Subcutaneous adipose tissue (tissue), 4 donors: ENCODE data around the gene EMID1. TPM values are rescaled to one million over a fixed set of nuclear protein-coding genes. Genes with fewer than 3 reads are reported as not detected.

Experiments
- total RNA-seq, 4 donors: library from RNA; depleted of rRNA; stranded (reverse); fragments of >200 nt; gene quantifications; one replicate each; pipeline ENCODE4 v1.1.0, GENCODE V29; 2016
- TF ChIP-seq, protein P1 (sequence below): fragments of 450-650 bp; IDR thresholded peaks from one replicate; pipeline ENCODE4 v1.5.1; 2016; ENCODE audit warnings: low read depth, mild to moderate bottlenecking, control low read depth, antibody characterized with exemption, moderate library complexity

EMID1 gene
- total RNA-seq, 4 donors from 2014 or later, result 0.17 to 1.3 (median 0.94) TPM; not detected in 1

DNA sequence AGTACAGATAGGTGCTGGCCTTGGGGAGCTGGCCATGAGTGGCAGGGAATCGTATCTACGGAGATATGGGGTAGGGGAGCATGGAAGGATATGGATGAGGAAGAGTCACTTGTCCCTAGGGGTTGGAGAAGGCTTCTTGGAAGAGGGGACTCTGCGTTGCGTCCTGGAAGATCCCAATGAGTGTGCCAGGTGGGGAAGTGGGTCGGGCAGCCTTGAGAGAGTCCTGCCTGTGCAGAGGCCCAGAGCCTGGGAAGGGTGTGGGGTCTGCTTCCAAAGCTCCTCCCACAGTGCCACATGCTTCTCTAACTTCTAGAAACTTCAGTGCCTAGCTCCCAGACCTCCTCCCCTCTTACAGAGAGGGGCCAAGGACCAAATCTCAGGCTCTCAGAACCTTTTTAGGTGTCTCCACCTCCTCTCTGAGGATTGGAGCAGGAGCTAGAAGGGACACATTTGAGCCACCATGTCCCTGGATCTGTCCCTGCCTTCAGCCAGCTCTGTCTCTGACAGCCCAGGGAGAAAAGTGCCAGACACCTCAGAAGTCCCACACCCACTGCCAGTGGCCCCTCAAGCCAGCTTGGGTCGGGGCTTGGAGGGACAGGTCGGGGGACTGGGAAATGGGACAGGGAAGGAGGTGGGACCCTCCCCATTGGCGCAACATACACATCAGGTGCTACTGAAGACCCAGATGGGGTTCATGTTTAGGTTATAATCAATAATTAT is 51.1 kb downstream of the EMID1 start:
- TF ChIP-seq, protein P1, sequence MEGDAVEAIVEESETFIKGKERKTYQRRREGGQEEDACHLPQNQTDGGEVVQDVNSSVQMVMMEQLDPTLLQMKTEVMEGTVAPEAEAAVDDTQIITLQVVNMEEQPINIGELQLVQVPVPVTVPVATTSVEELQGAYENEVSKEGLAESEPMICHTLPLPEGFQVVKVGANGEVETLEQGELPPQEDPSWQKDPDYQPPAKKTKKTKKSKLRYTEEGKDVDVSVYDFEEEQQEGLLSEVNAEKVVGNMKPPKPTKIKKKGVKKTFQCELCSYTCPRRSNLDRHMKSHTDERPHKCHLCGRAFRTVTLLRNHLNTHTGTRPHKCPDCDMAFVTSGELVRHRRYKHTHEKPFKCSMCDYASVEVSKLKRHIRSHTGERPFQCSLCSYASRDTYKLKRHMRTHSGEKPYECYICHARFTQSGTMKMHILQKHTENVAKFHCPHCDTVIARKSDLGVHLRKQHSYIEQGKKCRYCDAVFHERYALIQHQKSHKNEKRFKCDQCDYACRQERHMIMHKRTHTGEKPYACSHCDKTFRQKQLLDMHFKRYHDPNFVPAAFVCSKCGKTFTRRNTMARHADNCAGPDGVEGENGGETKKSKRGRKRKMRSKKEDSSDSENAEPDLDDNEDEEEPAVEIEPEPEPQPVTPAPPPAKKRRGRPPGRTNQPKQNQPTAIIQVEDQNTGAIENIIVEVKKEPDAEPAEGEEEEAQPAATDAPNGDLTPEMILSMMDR, result no peak

- TF ChIP-seq, protein P1, result no peak
These were observed 52.1 kb downstream of the EMID1 start for GRCh38 chr22:29257751-29258181.

DNA sequence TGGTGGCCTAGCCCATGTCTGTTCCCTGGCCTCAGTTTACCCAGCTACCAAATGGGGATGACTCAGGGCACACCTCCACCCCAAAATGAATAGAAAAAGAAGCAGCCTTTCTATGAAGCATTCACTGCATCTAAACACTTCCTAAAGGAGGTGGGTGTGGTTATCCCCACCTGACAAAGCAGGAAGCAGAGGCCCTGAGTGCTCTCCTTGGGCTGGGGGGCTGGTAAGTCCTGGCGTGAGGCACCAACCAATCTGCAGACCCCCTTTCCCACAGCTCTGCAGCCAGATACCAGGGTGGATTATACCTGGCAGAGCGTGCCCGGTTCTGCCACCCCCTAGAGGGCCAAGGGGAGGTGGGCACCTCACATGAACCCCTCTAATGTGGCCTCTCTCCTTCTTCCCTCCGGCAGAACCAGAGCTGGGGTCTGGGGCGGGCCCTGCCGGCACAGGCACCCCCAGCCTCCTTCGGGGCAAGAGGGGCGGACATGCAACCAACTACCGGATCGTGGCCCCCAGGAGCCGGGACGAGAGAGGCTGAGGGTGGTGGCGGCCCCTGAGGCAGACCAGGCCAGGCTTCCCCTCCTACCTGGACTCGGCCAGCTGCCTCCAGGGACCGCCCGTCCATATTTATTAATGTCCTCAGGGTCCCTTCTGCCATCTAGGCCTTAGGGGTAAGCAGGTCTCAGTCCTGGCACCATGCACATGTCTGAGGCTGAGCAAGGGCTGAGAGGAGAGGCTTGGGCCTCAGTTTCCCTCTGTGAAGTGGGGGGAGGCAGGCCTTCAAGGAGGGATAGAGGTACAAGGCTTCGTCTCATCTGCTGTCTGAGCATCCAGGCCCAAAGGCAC is 52.9 kb downstream of the EMID1 start:
- TF ChIP-seq, protein P1, result no peak

DNA sequence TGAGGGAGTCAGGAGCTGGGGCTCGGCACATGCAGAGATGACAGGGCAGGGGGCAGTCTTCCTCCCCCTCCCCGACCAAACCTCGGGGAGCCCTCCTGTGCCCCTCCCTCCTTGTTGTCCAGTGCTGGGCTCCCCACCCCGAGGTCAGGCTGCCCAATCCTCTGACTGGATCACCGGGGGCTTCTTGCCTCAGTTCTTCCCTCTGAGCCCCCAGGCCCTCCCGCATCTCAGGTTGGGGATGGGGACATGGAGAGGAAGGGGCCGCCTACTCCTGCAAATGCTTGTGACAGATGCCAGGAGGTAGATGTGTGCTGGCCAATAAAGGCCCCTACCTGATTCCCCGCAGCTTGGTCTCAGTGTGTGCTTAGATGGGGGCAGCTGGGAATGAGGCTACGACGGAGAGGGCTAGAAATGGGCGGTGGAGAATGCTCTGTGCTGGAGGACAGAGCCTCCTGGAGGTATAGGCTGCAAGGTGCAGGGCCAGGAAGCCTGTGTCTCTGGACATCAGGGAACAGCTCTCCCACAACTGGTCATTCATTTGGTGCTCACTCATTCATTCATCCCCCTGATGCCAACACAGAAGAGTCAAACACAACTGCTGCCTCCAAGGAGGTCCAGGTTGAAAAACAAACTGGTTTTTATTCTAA is 53.7 kb downstream of the EMID1 start:
- TF ChIP-seq, protein P1, result no peak

- TF ChIP-seq, protein P1, result no peak
These were observed 54.4 kb downstream of the EMID1 start for GRCh38 chr22:29260031-29260560.

DNA sequence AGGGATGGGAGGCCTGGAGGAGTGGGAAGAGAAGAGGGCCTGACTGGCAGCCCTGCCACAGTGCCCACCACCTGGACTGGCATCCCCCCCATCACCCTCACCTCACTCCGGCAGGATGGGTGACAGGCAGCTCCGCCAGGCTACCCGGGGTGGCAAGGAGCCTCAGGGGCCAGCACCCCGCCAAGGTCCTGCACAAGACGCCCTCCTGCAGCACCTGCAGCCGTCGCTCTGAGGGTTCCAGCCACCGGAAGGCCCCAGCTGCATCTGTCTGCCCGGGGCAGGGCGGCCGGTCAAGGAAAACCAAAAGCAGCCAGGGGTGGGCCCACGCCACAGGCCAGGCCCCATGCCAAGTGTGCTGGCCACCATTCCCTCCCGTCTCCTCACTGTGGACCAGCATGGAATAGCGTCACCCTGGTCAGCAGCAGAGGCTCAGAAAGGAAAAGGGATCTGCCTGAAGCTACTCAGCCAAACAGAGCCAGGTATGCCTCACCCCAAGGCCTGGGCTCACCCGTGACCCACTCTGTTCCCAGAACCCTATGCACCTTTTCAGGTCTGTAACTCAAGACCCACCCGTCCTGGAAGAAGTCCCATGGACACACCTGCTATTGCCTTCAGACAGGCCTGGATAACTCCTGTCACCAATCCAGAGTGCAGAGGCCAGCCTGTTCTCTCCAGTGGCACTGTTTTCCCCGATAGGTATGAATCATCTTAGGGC is 55.1 kb downstream of the EMID1 start:
- TF ChIP-seq, protein P1, result no peak
